HCT116 (cell line): ENCODE results near the gene SLC25A22. TPM values are rescaled to one million over a fixed set of nuclear protein-coding genes. Genes with fewer than 3 reads are reported as not detected.

Source experiments
- ATAC-seq: fragments of 200-7000 bp; cut with Tn5 transposase; 2 replicates; pipeline ENCODE4 v1.9.1; 2020; ENCODE audit warnings: mild to moderate bottlenecking, moderate library complexity
- BruUV-seq: library from RNA; stranded (reverse); fragments of 400-500 nt; replicated peaks from 2 replicates; lab custom pipeline; 2021; lab: Mats Ljungman, UMichigan
- CTCF ChIA-PET: fragments of 300-600 bp; sonication (Branson Sonifier 250); formaldehyde crosslinking; loops from one replicate; lab custom pipeline; 2021; ENCODE audit warnings: antibody characterized with exemption; lab: Charles Lee
- POLR2A ChIA-PET: fragments of 300-600, 350-600 bp; sonication (Branson Sonifier 250); formaldehyde crosslinking; loops from one replicate; lab custom pipeline; 2021; ENCODE audit warnings: antibody characterized with exemption; lab: Charles Lee
- RAD21 ChIA-PET, 2 experiments: fragments of 300-600 bp; sonication (Branson Sonifier 250); formaldehyde crosslinking; loops; one replicate each; lab custom pipeline; 2023; ENCODE audit warnings: low total read pairs in 2 of 2; ENCODE audit not compliant: uncharacterized antibody in 2 of 2, unreplicated experiment in 2 of 2, low non-redundant PET in 1 of 2; lab: Charles Lee
- DNase-seq: peaks from one replicate; pipeline ENCODE4 v3.0.0-alpha.2; 2010; ENCODE audit warnings: low read depth, low spot score
- H2AFZ ChIP-seq: fragments of 200-600 bp; shearing (Covaris generic), sonication (generic); 2 replicates; pipeline ENCODE4 v1.6.1; 2017; ENCODE audit warnings: low read depth, mixed run types, mixed read lengths, antibody characterized with exemption, low read length; ENCODE audit not compliant: poor library complexity, severe bottlenecking
- H3K27ac ChIP-seq: 2 replicates; pipeline ENCODE4 v1.5.1; 2012; ENCODE audit warnings: low read depth, low read length
- H3K27me3 ChIP-seq: fragments of 200-600 bp; sonication (generic); 2 replicates; pipeline ENCODE4 v1.6.1; 2016; ENCODE audit warnings: mixed run types, low read length, mixed read lengths; ENCODE audit not compliant: insufficient read depth
- H3K36me3 ChIP-seq, 2 experiments: fragments of 200-500 bp in 1 of 2; fragments of 200-600 bp in 1 of 2; sonication (Bioruptor generic) in 1 of 2; sonication (generic) in 1 of 2; 2 replicates each; pipeline versions ENCODE4 v1.5.1 to v1.6.1; 2014 to 2016; ENCODE audit warnings: low read length in 2 of 2, inconsistent platforms in 1 of 2, mixed read lengths in 1 of 2, mixed run types in 1 of 2; ENCODE audit not compliant: insufficient read depth in 2 of 2, control insufficient read depth in 1 of 2
- H3K4me1 ChIP-seq, 2 experiments: fragments of 200-600 bp in 1 of 2; sonication (generic) in 1 of 2; 2 replicates each; pipeline versions ENCODE4 v1.5.1 to v1.6.1; 2012 to 2017; ENCODE audit warnings: low read length in 2 of 2, inconsistent platforms in 1 of 2, mild to moderate bottlenecking in 1 of 2, mixed read lengths in 1 of 2, mixed run types in 1 of 2, moderate library complexity in 1 of 2; ENCODE audit not compliant: insufficient read depth in 2 of 2, control insufficient read depth in 1 of 2
- H3K4me2 ChIP-seq: fragments of 200-600 bp; sonication (generic); 2 replicates; pipeline ENCODE4 v1.6.1; 2017; ENCODE audit warnings: mixed run types, low read length, mixed read lengths
- H3K4me3 ChIP-seq, 2 experiments: fragments of 200-600 bp in 1 of 2; sonication (generic) in 1 of 2; replicated peaks in 1 of 2; 2 replicates each; pipeline ENCODE4 v1.5.1; 2011 to 2016; ENCODE audit warnings: low read length in 2 of 2, control low read depth in 1 of 2, low read depth in 1 of 2, mild to moderate bottlenecking in 1 of 2, mixed read lengths in 1 of 2, mixed run types in 1 of 2
- H3K79me2 ChIP-seq: fragments of 200-600 bp; sonication (generic); 2 replicates; pipeline ENCODE4 v1.6.1; 2017; ENCODE audit warnings: mild to moderate bottlenecking, mixed run types, low read length, moderate library complexity, mixed read lengths; ENCODE audit not compliant: insufficient read depth
- H3K9ac ChIP-seq: fragments of 200-600 bp; sonication (generic); 2 replicates; pipeline ENCODE4 v1.6.1; 2016; ENCODE audit warnings: low read length, mixed read lengths
- H3K9me2 ChIP-seq: fragments of 200-600 bp; sonication (generic), shearing (Covaris generic); 2 replicates; pipeline ENCODE4 v1.6.1; 2017; ENCODE audit warnings: mixed run types, mild to moderate bottlenecking, moderate library complexity; ENCODE audit not compliant: insufficient read depth
- H3K9me3 ChIP-seq, 2 experiments: fragments of 200-500 bp in 1 of 2; fragments of 200-600 bp in 1 of 2; sonication (Bioruptor generic) in 1 of 2; sonication (generic) in 1 of 2; 2 replicates each; pipeline ENCODE4 v1.6.1; 2014 to 2017; ENCODE audit warnings: low read length in 2 of 2, mixed read lengths in 2 of 2, inconsistent platforms in 1 of 2, low read depth in 1 of 2, mild to moderate bottlenecking in 1 of 2, mixed run types in 1 of 2, moderate library complexity in 1 of 2; ENCODE audit not compliant: control insufficient read depth in 1 of 2, insufficient read depth in 1 of 2
- H4K20me1 ChIP-seq: fragments of 200-600 bp; sonication (generic), shearing (Covaris generic); 2 replicates; pipeline ENCODE4 v1.6.1; 2017; ENCODE audit warnings: mixed run types, mild to moderate bottlenecking, moderate library complexity; ENCODE audit not compliant: insufficient read depth
- CTCF ChIP-seq, 3 experiments: fragments of 200-600 bp in 1 of 3; sonication (generic) in 1 of 3; IDR thresholded peaks in 2 of 3; conservative IDR thresholded peaks in 1 of 3; 2 replicates each; pipeline ENCODE4 v1.5.1; 2012 to 2017; ENCODE audit warnings: low read depth in 2 of 3, low read length in 2 of 3, antibody characterized with exemption in 1 of 3, borderline replicate concordance in 1 of 3, control low read depth in 1 of 3, mild to moderate bottlenecking in 1 of 3, mixed read lengths in 1 of 3, mixed run types in 1 of 3, moderate library complexity in 1 of 3; ENCODE audit not compliant: insufficient read depth in 1 of 3
- EGR1 ChIP-seq: IDR thresholded peaks from 2 replicates; pipeline ENCODE4 v1.6.1; 2012; ENCODE audit warnings: low read depth
- EZH2phosphoT487 ChIP-seq: fragments of 200-600 bp; IDR thresholded peaks from 2 replicates; pipeline ENCODE4 v1.6.1; 2018; ENCODE audit warnings: antibody characterized with exemption, borderline replicate concordance
- FOSL1 ChIP-seq: IDR thresholded peaks from 2 replicates; pipeline ENCODE4 v1.6.1; 2012; ENCODE audit warnings: low read depth
- POLR2AphosphoS5 ChIP-seq: IDR thresholded peaks from 2 replicates; pipeline ENCODE4 v1.6.1; 2011; ENCODE audit warnings: mild to moderate bottlenecking, low read depth, low read length, moderate library complexity
- RAD21 ChIP-seq: IDR thresholded peaks from 2 replicates; pipeline ENCODE4 v1.6.1; 2012; ENCODE audit warnings: low read depth, mild to moderate bottlenecking
- YY1 ChIP-seq: IDR thresholded peaks from 2 replicates; pipeline ENCODE4 v1.6.1; 2011; ENCODE audit warnings: low read length, low read depth, moderate library complexity, mild to moderate bottlenecking; ENCODE audit not compliant: insufficient replicate concordance; ENCODE audit errors: extremely low read depth
- ZBTB33 ChIP-seq: IDR thresholded peaks from 2 replicates; pipeline ENCODE4 v1.6.1; 2011; ENCODE audit warnings: mild to moderate bottlenecking, low read length, moderate library complexity; ENCODE audit not compliant: insufficient replicate concordance; ENCODE audit errors: extremely low read depth
- ZFX ChIP-seq: fragments of 450-650 bp; IDR thresholded peaks from 2 replicates; pipeline ENCODE4 v1.6.1; 2017
- intact Hi-C: fragments of 100-400 bp; cut with micrococcal nuclease; formaldehyde crosslinking; loops from 2 replicates; pipeline ENCODE4 v1.10.0; 2022
- total RNA-seq: library from RNA; stranded (reverse); gene quantifications from one replicate; pipeline ENCODE4 v1.2.1, GENCODE V29; 2021; ENCODE audit not compliant: unreplicated experiment

The SLC25A22 gene
- total RNA-seq, 1 experiment from 2014 or later = 62.0 TPM

- peaks cover 3 to 29% of the 10 kb centered on the region in 2 experiments; a peak in 2 of 4 replicates for H3K36me3 ChIP-seq
- POLR2A ChIA-PET = interaction anchor here (0.6 to 2.2 kb wide), 10 partner anchors 9 to 259 kb away, joined by 3 to 26 read pairs (median 4); partner anchors contain the start of genes PIDD1 and RPLP2
Observed at GRCh38 chr11:834371-835316, 36.6 kb upstream of the SLC25A22 start.

More at GRCh38 chr11:834371-835316, 36.6 kb upstream of the SLC25A22 start:
- Histone ChIP-seq H4K20me1 (peaks cover 11% of the 10 kb centered on the region; the same call in 1 of the 2 replicates), H3K4me3 (peak overlapping the region; percentile 82 to 90), H3K79me2 (peaks cover 64% of the 10 kb centered on the region), H3K27ac (peak overlapping the region; percentile 96), H3K9me2 (no peaks in the 10 kb centered on the region), H3K4me1 (peaks cover 35 to 72% of the 10 kb centered on the region in 2 experiments), H3K9ac (peak overlapping the region; percentile 93), H3K27me3 (no peaks in the 10 kb centered on the region), H3K9me3 (no peaks in the 10 kb centered on the region), H3K4me2 (peak overlapping the region; percentile 96), H2AFZ (no peak overlapping the region)
- TSS peak; percentile 70 for BruUV-seq
- RAD21 ChIA-PET = interaction anchor here (0.9 to 1.1 kb wide), 2 partner anchors 9 kb away, joined by 3 read pairs; no protein-coding TSS in a partner anchor
- no peak for TF ChIP-seq FOSL1
- no peak for TF ChIP-seq EZH2phosphoT487
- no peak for TF ChIP-seq RAD21
- TF ChIP-seq ZFX = peak; percentile 14; the same call in 1 of the 2 replicates
- TF ChIP-seq POLR2AphosphoS5 = peak; percentile 72; the same call in 1 of the 2 replicates
- TF ChIP-seq EGR1 = no peak
- peak; percentile 40 for TF ChIP-seq ZBTB33
- TF ChIP-seq CTCF (IDR thresholded peaks at IDR 0.05 in 2 of 3, conservative IDR thresholded peaks at IDR 0.05 in 1 of 3; ENCODE audit: borderline replicate concordance in 1 of 3, insufficient read depth in 1 of 3, low read depth in 2 of 3, low read length in 2 of 3) = no peak
- peak; percentile 73 for TF ChIP-seq YY1
- peak; percentile 63 for ATAC-seq
- intact Hi-C loops = no loop called here
- peak; percentile 72 for DNase-seq
- CTCF ChIA-PET = interaction anchor here (1.1 kb wide), 2 partner anchors 9 to 22 kb away, joined by 3 to 5 read pairs; no protein-coding TSS in a partner anchor
